ENCODE results near the gene SLC9A5. TPM values are rescaled to one million over a fixed set of nuclear protein-coding genes. Genes with fewer than 3 reads are reported as not detected.

Gene SLC9A5
- polyA plus RNA-seq, 1 donor from 2014 or later, result 0.75 TPM

DNA sequence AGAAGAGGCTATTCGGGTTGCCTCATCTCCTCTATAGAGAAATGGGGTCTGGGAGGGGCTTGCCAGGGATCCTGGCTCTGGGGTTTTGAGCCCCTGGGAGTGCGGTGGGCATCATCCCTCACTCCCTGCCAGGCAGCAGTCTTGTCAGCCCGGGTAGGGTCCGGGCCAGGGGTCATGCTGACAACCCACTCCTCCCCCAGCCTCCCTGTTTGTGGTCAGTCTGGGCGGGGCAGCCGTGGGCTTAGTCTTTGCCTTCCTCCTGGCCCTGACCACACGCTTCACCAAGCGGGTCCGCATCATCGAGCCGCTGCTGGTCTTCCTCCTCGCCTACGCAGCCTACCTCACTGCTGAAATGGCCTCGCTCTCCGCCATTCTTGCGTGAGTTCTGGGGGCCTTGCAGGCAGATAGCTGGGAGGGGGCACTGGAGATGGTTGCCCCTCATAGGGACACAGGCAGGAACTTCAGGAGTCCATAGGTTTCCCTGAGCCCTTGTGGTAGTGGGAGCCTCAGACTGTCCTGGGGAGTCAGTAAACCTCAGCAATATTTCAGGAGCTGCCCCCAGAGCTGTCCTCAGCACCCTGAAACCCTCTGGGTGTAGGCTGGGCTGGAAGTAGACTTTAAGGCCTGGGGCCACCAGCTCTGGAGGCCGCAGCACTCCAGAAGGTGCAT, 6.9 kb downstream of the SLC9A5 start:
- Mint-ChIP-seq H3K4me3 (no peak overlapping the region), H3K27me3 (peaks cover 3% of the 10 kb centered on the region), H3K9me3 (no peaks in the 10 kb centered on the region), H3K4me1 (peaks cover 0 to 4% (median 3%) of the 10 kb centered on the region in 3 donors), H3K36me3 (no peaks in the 10 kb centered on the region), H3K27ac (no peak overlapping the region)

DNA sequence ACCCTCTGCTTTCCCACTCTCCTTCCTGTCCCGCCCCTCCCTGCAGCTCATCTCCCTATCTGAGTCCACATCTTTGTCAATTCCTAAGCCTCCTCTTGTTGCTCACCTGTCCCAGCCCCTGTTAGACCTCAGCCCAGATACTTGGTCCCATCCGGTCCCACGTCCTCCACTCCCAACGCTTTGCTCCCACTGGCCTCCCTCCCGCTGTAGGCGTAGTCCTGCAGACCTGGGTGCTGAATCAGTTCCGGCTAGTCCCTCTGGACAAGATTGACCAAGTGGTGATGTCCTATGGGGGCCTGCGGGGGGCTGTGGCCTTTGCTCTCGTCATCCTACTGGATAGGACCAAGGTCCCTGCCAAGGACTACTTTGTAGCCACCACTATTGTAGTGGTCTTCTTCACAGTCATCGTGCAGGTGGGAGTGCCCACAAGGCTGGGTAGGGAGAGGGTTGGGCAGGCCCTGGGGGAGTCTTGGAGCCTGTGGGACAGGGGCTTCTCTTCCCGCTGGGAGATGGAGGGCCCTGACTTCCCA, 8.0 kb downstream of the SLC9A5 start:
- Mint-ChIP-seq H3K4me1 (peaks cover 0 to under 1% (median under 1%) of the 10 kb centered on the region in 3 donors), H3K36me3 (no peaks in the 10 kb centered on the region), H3K9me3 (no peaks in the 10 kb centered on the region), H3K27me3 (peaks cover 3% of the 10 kb centered on the region), H3K27ac (no peak overlapping the region), H3K4me3 (peak overlapping the region in 1 of 4 donors; percentile 57)

DNA sequence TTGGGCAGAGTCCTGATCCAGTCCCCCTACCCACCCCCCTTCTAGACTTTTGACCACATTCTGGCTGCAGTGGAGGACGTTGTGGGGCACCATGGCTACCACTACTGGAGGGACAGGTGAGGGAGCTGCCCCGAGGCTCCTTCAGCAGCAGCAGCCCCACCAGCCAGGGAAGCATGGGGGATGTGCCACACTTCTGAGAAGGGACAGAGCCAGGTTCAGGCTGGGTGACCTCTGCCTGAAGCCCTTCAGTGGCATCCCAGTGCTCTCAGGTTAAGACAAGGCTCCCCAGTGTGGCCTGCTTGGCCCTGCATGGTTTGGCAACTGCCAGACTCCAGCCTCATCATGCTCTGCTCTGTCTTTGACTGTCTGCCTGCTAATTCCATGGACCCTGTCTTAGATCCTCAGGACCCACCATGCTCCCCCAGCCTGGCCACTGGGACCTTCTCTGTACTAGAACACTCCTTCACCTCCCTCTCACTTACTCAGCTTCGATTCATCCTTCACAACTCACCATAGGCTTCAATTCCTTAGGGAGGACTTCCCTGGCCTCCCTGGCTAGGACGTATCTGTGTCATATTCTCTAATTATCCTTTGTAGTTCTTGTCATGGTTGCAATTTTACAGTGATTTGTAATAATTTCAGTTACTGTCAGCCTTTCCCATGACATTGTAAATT, 8.8 kb downstream of the SLC9A5 start:
- Mint-ChIP-seq H3K27ac (no peak overlapping the region), H3K4me1 (no peaks in the 10 kb centered on the region), H3K36me3 (no peaks in the 10 kb centered on the region), H3K4me3 (no peak overlapping the region), H3K9me3 (no peaks in the 10 kb centered on the region), H3K27me3 (peaks cover 3% of the 10 kb centered on the region)

DNA sequence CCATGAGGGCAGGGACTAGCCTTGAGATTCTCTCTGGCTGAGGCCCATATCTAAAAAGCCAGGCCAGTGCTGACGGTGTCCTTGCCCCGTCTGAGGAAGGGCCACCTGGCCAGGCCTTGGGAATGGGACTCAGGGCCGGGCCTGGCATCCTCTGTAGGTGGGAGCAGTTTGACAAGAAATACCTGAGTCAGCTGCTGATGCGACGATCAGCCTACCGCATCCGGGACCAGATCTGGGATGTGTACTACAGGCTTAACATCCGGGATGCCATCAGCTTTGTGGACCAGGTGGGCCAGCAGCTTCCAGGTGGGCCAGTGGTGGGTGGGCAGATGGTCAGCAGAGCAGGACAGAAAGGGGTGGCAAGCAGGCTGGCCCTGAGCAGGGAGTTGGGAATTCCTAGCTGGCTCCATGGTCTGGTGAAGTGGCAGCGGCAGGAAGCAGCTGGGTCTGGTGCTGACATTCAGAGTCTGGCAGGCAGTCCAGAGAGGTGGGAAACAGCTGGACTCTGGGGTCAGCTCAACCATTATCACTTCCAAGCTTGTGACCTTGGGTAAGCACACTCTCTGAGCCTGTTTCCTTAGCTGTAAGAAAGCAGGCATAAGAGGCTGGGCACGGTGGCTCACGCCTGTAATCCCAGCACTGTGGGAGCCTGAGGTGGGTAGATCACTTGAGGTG, 9.5 kb downstream of the SLC9A5 start:
- H3K4me3 Mint-ChIP-seq, result no peak overlapping the region
- peaks cover 3% of the 10 kb centered on the region for H3K27me3 Mint-ChIP-seq
- no peak overlapping the region for H3K27ac Mint-ChIP-seq
- no peaks in the 10 kb centered on the region for H3K36me3 Mint-ChIP-seq
- no peaks in the 10 kb centered on the region for H3K9me3 Mint-ChIP-seq
- H3K4me1 Mint-ChIP-seq, result no peaks in the 10 kb centered on the region

DNA sequence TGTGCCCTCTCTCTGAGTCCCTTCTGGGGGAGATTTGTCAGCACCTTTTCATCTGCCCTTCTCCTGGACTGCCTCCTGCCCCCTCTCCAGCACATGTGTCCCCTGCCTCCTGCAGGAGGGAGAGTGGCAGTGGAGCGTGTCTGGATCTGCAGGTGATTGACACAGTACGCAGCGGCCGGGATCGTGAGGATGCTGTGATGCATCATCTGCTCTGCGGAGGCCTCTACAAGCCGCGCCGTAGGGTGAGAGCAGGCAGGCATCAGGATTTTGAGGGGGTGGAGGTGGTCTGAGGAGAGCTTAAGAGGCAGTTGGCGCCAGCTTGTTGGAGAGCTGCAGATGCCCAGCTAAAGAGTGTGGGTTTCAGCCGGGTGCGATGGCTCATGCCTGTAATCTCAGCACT, 10.9 kb downstream of the SLC9A5 start:
- peak overlapping the region in 1 of 4 donors; percentile 39 for H3K4me3 Mint-ChIP-seq

DNA sequence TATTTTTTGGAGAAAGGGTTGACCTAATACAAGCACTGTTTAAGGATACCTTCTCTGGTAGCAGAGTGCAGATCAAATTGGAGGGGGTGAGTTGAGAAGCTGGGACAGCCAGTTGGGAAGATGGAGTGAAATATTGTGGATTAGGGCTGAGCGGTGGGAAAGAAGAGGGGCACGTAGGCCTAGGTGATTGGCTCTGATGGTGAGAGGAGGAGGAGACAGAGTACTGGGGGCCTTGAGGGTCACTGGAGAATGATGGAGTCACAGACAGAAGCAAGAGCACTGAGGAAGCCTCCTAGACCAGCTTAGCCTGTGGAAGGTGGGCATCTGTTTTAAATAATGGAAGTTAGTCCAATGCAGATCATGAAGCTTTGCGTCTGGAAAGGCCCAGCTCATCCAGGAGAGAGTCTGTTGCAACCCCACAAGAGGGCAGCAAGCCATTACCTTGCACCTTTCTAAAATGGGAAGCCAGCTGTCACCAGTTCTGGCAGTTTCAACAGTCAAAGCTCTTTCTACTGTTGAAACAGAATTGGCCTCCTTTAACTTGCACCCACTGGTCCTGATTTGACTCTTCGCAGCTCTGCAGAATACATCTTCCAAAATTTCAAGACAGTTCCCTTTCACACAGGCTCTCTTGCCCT, 11.8 kb downstream of the SLC9A5 start:
- no peak overlapping the region for H3K27ac Mint-ChIP-seq
- no peaks in the 10 kb centered on the region for H3K36me3 Mint-ChIP-seq
- H3K4me3 Mint-ChIP-seq, result no peak overlapping the region
- H3K4me1 Mint-ChIP-seq, result no peaks in the 10 kb centered on the region
- H3K9me3 Mint-ChIP-seq, result no peaks in the 10 kb centered on the region
- H3K27me3 Mint-ChIP-seq, result peaks cover 3% of the 10 kb centered on the region

More for the DNA sequence above, 10.9 kb downstream of the SLC9A5 start:
- Mint-ChIP-seq H3K36me3 (no peaks in the 10 kb centered on the region), H3K9me3 (no peaks in the 10 kb centered on the region), H3K27ac (peak overlapping the region in 1 of 3 donors; percentile 82), H3K4me1 (no peaks in the 10 kb centered on the region), H3K27me3 (peaks cover 3% of the 10 kb centered on the region)

DNA sequence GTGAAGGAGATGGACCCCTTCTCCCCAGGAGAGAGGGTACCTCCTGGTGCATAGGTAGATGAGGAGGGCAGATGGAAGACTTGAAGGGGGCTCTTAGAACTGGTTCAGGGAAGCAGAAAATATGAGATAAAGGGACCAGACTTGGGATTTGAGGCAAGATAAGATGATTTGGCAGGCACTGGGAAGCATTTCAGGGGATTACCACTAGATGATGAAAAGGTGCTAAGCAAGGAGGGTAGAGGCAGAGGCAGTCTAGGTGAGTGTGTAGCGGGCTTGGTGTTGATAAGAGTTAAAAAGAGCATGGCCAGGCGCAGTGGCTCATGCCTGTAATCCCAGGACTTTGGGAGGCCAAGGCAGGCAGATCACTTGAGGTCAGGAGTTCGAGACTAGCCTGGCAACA, 14.4 kb downstream of the SLC9A5 start:
- Mint-ChIP-seq H3K4me3 (no peak overlapping the region), H3K9me3 (no peaks in the 10 kb centered on the region), H3K27ac (no peak overlapping the region), H3K36me3 (no peaks in the 10 kb centered on the region), H3K4me1 (no peaks in the 10 kb centered on the region), H3K27me3 (peaks cover 2% of the 10 kb centered on the region)

DNA sequence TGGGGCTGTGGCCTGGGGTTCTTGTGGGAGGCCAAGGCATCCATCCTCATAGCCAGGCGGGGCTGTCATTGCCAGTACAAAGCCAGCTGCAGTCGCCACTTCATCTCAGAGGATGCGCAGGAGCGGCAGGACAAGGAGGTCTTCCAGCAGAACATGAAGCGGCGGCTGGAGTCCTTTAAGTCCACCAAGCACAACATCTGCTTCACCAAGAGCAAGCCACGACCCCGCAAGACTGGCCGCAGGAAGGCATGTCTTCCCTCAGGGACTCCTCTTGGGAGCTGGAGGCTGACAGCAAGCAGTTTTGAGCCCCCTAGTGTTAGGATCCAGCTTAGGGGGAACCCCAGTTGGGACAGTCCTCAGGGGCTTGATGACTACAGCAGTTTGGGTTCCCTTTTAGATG, 15.5 kb downstream of the SLC9A5 start:
- H3K4me3 Mint-ChIP-seq, result no peak overlapping the region

DNA sequence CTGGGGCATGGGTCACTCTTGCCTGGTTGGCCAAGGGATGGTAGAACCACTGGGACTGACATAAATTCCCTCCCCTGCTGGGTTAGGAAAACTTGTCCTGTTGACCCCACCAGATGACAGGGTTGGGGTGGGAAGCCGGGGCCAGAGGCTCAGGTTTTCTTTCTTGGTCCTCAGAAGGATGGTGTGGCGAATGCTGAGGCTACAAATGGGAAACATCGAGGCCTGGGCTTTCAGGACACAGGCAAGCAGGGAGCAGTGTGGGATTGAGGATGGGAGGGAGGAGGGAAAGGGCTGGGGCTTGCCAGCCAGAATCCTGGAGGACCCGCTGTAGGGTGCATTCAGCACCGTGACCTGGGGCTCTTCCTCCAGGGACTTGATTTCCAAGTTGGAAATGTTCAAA, 16.1 kb downstream of the SLC9A5 start:
- no peak overlapping the region for H3K4me3 Mint-ChIP-seq
- no peaks in the 10 kb centered on the region for H3K4me1 Mint-ChIP-seq
- H3K27ac Mint-ChIP-seq, result no peak overlapping the region
- H3K27me3 Mint-ChIP-seq, result peaks cover 2% of the 10 kb centered on the region
- no peaks in the 10 kb centered on the region for H3K36me3 Mint-ChIP-seq
- H3K9me3 Mint-ChIP-seq, result no peaks in the 10 kb centered on the region

More for the DNA sequence above, 15.5 kb downstream of the SLC9A5 start:
- no peaks in the 10 kb centered on the region for H3K36me3 Mint-ChIP-seq
- no peaks in the 10 kb centered on the region for H3K9me3 Mint-ChIP-seq
- no peaks in the 10 kb centered on the region for H3K4me1 Mint-ChIP-seq
- H3K27ac Mint-ChIP-seq, result no peak overlapping the region
- H3K27me3 Mint-ChIP-seq, result peaks cover 2% of the 10 kb centered on the region

DNA sequence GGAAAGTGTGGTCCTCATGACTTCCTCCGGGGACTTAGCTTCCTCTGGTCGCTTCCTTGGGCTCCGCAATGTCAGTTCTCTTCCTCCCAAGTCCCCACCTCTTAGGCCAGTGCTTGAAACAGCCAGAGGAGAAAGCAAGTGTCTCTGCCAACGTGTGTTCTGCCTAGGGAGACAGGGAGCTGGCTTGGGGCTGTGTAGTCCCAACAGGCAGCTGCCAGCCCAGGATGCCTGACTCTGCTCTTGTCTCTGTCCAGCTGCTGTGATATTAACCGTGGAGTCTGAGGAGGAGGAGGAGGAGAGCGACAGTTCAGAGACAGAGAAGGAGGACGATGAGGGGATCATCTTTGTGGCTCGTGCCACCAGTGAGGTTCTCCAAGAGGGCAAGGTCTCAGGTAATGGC, 17.1 kb downstream of the SLC9A5 start:
- Mint-ChIP-seq H3K36me3 (no peaks in the 10 kb centered on the region), H3K27ac (no peak overlapping the region), H3K4me1 (no peaks in the 10 kb centered on the region), H3K4me3 (no peak overlapping the region), H3K9me3 (no peaks in the 10 kb centered on the region), H3K27me3 (peaks cover 2% of the 10 kb centered on the region)

DNA sequence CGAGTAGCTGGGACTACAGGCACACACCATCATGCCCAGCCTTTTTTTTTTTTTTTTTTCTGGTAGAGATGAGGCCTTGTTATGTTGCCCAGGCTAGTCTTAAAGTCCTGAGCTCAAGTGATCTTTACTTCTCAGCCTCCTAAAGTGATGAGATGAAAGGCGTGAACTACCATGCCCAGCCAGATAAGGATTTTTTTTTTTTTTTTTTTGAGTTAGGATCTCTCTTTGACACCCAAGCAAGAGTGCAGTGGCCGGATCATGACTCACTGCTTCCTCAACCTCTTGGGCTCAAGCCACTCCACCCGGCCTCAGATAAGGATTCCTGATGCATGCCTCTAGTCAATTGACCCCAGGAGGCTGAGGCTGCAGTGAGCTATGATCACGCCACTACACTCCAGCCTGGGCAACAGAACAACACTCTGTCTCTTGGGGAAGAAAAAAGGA, 19.4 kb downstream of the SLC9A5 start:
- H3K4me3 Mint-ChIP-seq, result no peak overlapping the region
- H3K27ac Mint-ChIP-seq, result no peak overlapping the region
- no peaks in the 10 kb centered on the region for H3K9me3 Mint-ChIP-seq
- H3K4me1 Mint-ChIP-seq, result peaks cover 0 to 1% (median 0%) of the 10 kb centered on the region in 3 donors
- peaks cover 2% of the 10 kb centered on the region for H3K27me3 Mint-ChIP-seq
- no peaks in the 10 kb centered on the region for H3K36me3 Mint-ChIP-seq

DNA sequence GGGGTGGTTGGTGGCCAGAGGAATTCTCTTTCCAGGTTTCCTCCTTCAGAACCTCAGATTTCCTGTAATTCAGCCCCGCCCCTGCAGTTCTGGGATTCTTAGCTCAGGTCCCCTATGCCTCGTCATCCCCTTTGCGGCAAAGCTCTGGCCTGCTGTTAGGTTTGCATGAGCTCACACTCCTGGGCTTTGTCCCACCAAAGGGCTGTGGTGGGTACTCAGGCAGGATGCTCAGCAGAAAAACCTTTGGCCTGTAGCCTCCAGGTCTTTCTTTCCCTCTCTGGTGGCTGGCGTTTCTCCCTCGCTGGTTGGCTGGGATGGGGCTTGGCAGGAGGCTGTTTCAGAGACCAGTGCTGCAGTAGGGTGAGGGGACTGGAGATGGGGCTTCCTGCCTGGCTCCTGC, 21.0 kb downstream of the SLC9A5 start:
- Mint-ChIP-seq H3K4me3 (no peak overlapping the region), H3K9me3 (no peaks in the 10 kb centered on the region), H3K36me3 (no peaks in the 10 kb centered on the region), H3K27ac (no peak overlapping the region), H3K27me3 (peaks cover 2% of the 10 kb centered on the region), H3K4me1 (peaks cover 0 to 1% (median 0%) of the 10 kb centered on the region in 3 donors)

DNA sequence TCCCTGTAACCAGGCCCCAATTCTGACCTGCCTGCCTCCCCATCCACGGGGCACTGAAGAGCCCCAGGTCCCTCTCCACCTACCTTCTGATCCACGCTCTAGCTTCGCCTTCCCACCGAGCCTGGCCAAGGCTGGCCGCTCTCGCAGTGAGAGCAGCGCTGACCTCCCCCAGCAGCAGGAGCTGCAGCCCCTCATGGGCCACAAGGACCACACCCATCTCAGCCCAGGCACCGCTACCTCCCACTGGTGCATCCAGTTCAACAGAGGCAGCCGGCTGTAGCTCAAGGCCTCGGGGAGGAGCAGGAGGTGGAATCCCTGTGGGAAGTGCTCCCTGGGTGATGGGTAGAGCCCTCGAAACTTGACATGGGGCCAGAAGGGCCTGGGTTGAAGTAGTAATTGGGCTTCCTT, 22.2 kb downstream of the SLC9A5 start:
- H3K4me3 Mint-ChIP-seq, result no peak overlapping the region
- H3K4me1 Mint-ChIP-seq, result peaks cover 0 to 1% (median 0%) of the 10 kb centered on the region in 3 donors
- H3K27me3 Mint-ChIP-seq, result peaks cover 2% of the 10 kb centered on the region
- no peaks in the 10 kb centered on the region for H3K36me3 Mint-ChIP-seq
- no peaks in the 10 kb centered on the region for H3K9me3 Mint-ChIP-seq
- no peak overlapping the region for H3K27ac Mint-ChIP-seq

DNA sequence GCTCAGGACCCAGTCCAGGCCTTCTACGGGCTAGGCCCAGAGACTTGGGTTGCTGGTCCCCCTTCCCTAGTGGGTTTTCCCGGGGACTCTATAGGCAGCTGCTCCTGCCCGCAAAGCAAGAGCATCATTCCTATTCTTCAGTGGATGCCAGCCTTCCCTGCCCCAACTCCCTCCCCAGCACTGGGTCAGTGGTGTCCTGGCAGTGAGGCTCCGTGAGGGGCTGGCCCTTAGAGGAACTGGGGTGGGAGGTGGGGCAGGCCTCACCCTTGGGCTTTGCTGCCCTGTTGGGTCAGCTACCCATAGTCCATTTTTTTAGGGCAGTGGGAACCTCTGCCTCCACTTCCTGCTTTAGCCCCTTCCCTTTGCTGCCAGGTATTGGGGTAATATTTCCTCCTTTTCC, 22.7 kb downstream of the SLC9A5 start:
- Mint-ChIP-seq H3K4me1 (peaks cover 0 to 2% (median under 1%) of the 10 kb centered on the region in 3 donors), H3K27ac (no peak overlapping the region), H3K4me3 (no peak overlapping the region), H3K9me3 (no peaks in the 10 kb centered on the region), H3K36me3 (no peaks in the 10 kb centered on the region), H3K27me3 (no peaks in the 10 kb centered on the region)

DNA sequence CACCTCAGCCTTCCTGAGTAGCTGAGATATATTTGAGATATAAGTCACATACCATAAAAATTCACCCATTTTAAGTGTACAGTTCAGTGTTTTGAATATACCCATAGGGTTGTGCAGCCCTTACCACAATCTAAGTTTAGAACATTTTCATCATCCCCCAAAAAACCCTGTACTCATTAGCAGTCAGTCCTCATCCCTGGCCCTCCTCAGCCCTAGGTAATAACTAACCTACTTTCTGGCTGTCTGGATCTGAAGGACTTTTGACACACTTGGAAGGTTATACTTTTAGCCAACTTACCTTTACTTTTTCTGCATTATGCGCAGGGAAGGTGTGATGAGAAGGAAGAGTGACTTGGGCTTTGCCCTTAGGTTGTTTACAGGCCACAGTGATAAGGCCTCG, 26.5 kb downstream of the SLC9A5 start:
- Mint-ChIP-seq H3K9me3 (no peaks in the 10 kb centered on the region), H3K36me3 (no peaks in the 10 kb centered on the region), H3K4me3 (no peak overlapping the region), H3K27me3 (no peaks in the 10 kb centered on the region), H3K4me1 (peaks cover 3 to 4% (median 4%) of the 10 kb centered on the region in 3 donors), H3K27ac (no peak overlapping the region)

Data from IgD-negative memory B cell (primary cell).